NCI-H748 treated with DMSO at 0.1 percent for 48 hours (cell line): ENCODE data around the gene ELOVL2.
"Not testable (repeated sequence)": the region's sequence is repeated elsewhere in the genome, so short reads cannot be mapped to it uniquely, and the experiment has no call there.

Experiments used
- DNase-seq: peaks from one replicate; lab custom pipeline; 2025; lab: John Stamatoyannopoulos, UW

The ELOVL2 gene

GRCh38 chr6:11043961-11044711, at the start of gene ELOVL2:
Gene ELOVL2 (minus strand): TSS chr6:11044305. CDS start chr6:11044230, 75 bp downstream.
- peak; percentile 34 for DNase-seq

GRCh38 chr6:11093376-11093625, 49.2 kb upstream of the ELOVL2 start:
- DNase-seq = no peak

GRCh38 chr6:11092668-11093375, 48.7 kb upstream of the ELOVL2 start:
- DNase-seq = peak; percentile 65

GRCh38 chr6:11091141-11091540, 47.0 kb upstream of the ELOVL2 start:
- DNase-seq = not testable (repeated sequence)

- no peak for DNase-seq
Measured at GRCh38 chr6:11089695-11090094, 45.6 kb upstream of the ELOVL2 start.

GRCh38 chr6:11087141-11087812, 43.2 kb upstream of the ELOVL2 start:
- not testable (repeated sequence) for DNase-seq

- no peak for DNase-seq
Measured at GRCh38 chr6:11085758-11086435, 41.8 kb upstream of the ELOVL2 start.

GRCh38 chr6:11083956-11084355, 39.9 kb upstream of the ELOVL2 start:
- DNase-seq = no peak

GRCh38 chr6:11083491-11083890, 39.4 kb upstream of the ELOVL2 start:
- DNase-seq = no peak

GRCh38 chr6:11080296-11080695, 36.2 kb upstream of the ELOVL2 start:
- no peak for DNase-seq

- DNase-seq = no peak
Measured at GRCh38 chr6:11078266-11078665, 34.2 kb upstream of the ELOVL2 start.

GRCh38 chr6:11076540-11076939, 32.4 kb upstream of the ELOVL2 start:
- DNase-seq = no peak

- DNase-seq = no peak
Measured at GRCh38 chr6:11072101-11072500, 28.0 kb upstream of the ELOVL2 start.

GRCh38 chr6:11069760-11070159, 25.7 kb upstream of the ELOVL2 start:
- DNase-seq = no peak

- peak; percentile 14 for DNase-seq
Measured at GRCh38 chr6:11067348-11067747, 23.2 kb upstream of the ELOVL2 start.

GRCh38 chr6:11066505-11067347, 22.6 kb upstream of the ELOVL2 start:
- no peak for DNase-seq

- no peak for DNase-seq
Measured at GRCh38 chr6:11065436-11066202, 21.5 kb upstream of the ELOVL2 start.

GRCh38 chr6:11064836-11065235, 20.7 kb upstream of the ELOVL2 start:
- DNase-seq = no peak

GRCh38 chr6:11062715-11063114, 18.6 kb upstream of the ELOVL2 start:
- DNase-seq = no peak

GRCh38 chr6:11062083-11062482, 18.0 kb upstream of the ELOVL2 start:
- no peak for DNase-seq

- no peak for DNase-seq
Measured at GRCh38 chr6:11058406-11058805, 14.3 kb upstream of the ELOVL2 start.
